ENCODE data around the gene HAPLN3. TPM values are rescaled to one million over a fixed set of nuclear protein-coding genes. Genes with fewer than 3 reads are reported as not detected.

Gene HAPLN3
- polyA plus RNA-seq, 1 of the 3 experiments (the other 2 are of a cell fraction): 9.7 TPM

DNA sequence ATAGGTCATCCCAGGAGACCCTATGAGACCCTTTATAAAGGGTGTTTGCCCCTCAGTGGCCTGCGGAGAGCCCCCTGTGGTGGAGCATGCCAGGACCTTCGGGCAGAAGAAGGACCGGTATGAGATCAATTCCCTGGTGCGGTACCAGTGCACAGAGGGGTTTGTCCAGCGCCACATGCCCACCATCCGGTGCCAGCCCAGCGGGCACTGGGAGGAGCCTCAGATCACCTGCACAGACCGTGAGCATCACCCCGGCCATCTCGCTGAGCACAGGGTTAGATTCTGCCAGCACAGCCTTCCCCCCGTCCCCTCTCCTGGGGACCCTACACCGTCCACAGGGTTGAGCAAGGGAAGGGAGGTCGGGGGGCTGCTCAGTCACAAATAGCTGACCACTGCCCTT is 21.6 kb downstream of the HAPLN3 start:
- Histone ChIP-seq H3K27ac (ENCODE audit: low read depth in 2 of 2, low read length in 1 of 2) (no peak overlapping the region), H4K20me1 (ENCODE audit: insufficient read depth) (no peaks in the 10 kb centered on the region), H3K9me3 (no peaks in the 10 kb centered on the region), H3K27me3 (ENCODE audit: insufficient read depth) (peaks cover 14% of the 10 kb centered on the region; the same call in 1 of the 2 replicates), H3F3A (replicated peaks; ENCODE audit: insufficient read depth) (no peaks in the 10 kb centered on the region), H3K9ac (no peak overlapping the region), H3K4me1 (ENCODE audit: control insufficient read depth in 1 of 2, insufficient read depth in 2 of 2, low read depth in 1 of 2, low read length in 1 of 2) (no peaks in the 10 kb centered on the region), H2AFZ (ENCODE audit: low read depth) (no peak overlapping the region), H3K9me2 (no peaks in the 10 kb centered on the region), H3K4me3 (ENCODE audit: low read depth in 2 of 2, low read length in 1 of 2) (no peak overlapping the region), H3K79me2 (ENCODE audit: insufficient read depth) (no peaks in the 10 kb centered on the region), H3K4me2 (no peak overlapping the region), H3K36me3 (replicated peaks in 1 of 2; ENCODE audit: control insufficient read depth in 1 of 2, insufficient read depth in 2 of 2, low read length in 1 of 2) (no peaks in the 10 kb centered on the region)
- WGBS (ENCODE audit: low lambda C conversion rate): 61% methylated on average over 5 of the region's 13 CpGs
- TF ChIP-seq, protein P1, sequence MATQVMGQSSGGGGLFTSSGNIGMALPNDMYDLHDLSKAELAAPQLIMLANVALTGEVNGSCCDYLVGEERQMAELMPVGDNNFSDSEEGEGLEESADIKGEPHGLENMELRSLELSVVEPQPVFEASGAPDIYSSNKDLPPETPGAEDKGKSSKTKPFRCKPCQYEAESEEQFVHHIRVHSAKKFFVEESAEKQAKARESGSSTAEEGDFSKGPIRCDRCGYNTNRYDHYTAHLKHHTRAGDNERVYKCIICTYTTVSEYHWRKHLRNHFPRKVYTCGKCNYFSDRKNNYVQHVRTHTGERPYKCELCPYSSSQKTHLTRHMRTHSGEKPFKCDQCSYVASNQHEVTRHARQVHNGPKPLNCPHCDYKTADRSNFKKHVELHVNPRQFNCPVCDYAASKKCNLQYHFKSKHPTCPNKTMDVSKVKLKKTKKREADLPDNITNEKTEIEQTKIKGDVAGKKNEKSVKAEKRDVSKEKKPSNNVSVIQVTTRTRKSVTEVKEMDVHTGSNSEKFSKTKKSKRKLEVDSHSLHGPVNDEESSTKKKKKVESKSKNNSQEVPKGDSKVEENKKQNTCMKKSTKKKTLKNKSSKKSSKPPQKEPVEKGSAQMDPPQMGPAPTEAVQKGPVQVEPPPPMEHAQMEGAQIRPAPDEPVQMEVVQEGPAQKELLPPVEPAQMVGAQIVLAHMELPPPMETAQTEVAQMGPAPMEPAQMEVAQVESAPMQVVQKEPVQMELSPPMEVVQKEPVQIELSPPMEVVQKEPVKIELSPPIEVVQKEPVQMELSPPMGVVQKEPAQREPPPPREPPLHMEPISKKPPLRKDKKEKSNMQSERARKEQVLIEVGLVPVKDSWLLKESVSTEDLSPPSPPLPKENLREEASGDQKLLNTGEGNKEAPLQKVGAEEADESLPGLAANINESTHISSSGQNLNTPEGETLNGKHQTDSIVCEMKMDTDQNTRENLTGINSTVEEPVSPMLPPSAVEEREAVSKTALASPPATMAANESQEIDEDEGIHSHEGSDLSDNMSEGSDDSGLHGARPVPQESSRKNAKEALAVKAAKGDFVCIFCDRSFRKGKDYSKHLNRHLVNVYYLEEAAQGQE (IDR thresholded peaks at IDR 0.05; ENCODE audit: low read depth, low read length): no peak
- TF ChIP-seq IRF3 (IDR thresholded peaks at IDR 0.05; ENCODE audit: low read depth, low read length) (no peak), EZH2phosphoT487 (IDR thresholded peaks at IDR 0.05; ENCODE audit: borderline replicate concordance, low read depth) (no peak), FOXM1 (IDR thresholded peaks at IDR 0.05; ENCODE audit: low read depth) (no peak), TAF1 (IDR thresholded peaks at IDR 0.05; ENCODE audit: borderline replicate concordance, low read depth, low read length) (no peak), GATA2 (CRISPR knock-in tag; IDR thresholded peaks at IDR 0.05) (no peak), SIN3A (IDR thresholded peaks at IDR 0.05; ENCODE audit: borderline replicate concordance, low read depth, low read length) (no peak), EP300 (IDR thresholded peaks at IDR 0.05; ENCODE audit: borderline replicate concordance in 1 of 2, low read depth in 1 of 2, low read length in 1 of 2) (no peak), CHD2 (IDR thresholded peaks at IDR 0.05; ENCODE audit: low read length, partially characterized antibody) (no peak), RCOR1 (IDR thresholded peaks at IDR 0.05; ENCODE audit: low read length) (no peak), FOSL2 (IDR thresholded peaks at IDR 0.05; ENCODE audit: borderline replicate concordance, low read depth) (no peak)
- TF ChIP-seq, protein P2, sequence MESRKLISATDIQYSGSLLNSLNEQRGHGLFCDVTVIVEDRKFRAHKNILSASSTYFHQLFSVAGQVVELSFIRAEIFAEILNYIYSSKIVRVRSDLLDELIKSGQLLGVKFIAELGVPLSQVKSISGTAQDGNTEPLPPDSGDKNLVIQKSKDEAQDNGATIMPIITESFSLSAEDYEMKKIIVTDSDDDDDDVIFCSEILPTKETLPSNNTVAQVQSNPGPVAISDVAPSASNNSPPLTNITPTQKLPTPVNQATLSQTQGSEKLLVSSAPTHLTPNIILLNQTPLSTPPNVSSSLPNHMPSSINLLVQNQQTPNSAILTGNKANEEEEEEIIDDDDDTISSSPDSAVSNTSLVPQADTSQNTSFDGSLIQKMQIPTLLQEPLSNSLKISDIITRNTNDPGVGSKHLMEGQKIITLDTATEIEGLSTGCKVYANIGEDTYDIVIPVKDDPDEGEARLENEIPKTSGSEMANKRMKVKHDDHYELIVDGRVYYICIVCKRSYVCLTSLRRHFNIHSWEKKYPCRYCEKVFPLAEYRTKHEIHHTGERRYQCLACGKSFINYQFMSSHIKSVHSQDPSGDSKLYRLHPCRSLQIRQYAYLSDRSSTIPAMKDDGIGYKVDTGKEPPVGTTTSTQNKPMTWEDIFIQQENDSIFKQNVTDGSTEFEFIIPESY (IDR thresholded peaks at IDR 0.05; ENCODE audit: borderline replicate concordance, low read depth): no peak
- POLR2A ChIA-PET: no interaction called here
- CTCF ChIA-PET: no interaction called here
- DNase-seq: no peak

All from SK-N-SH (cell line).